Liver (tissue), 3 donors: ENCODE data around the gene ELL.

Experiments used
- EGR1 ChIP-seq, 2 donors: IDR thresholded peaks; 2 replicates each; pipeline ENCODE4 v1.6.1; 2016 to 2018; ENCODE audit warnings: antibody characterized with exemption in 2 of 2, low read depth in 2 of 2
- FOXA1 ChIP-seq: IDR thresholded peaks from 2 replicates; pipeline ENCODE4 v1.6.1; 2016; ENCODE audit warnings: antibody characterized with exemption
- JUND ChIP-seq, 2 donors: IDR thresholded peaks; 2 replicates each; pipeline ENCODE4 v1.6.1; 2016; ENCODE audit warnings: antibody characterized with exemption in 2 of 2
- NR2F2 ChIP-seq: IDR thresholded peaks from 2 replicates; pipeline ENCODE4 v1.6.1; 2016; ENCODE audit warnings: antibody characterized with exemption
- RAD21 ChIP-seq, 2 donors: IDR thresholded peaks; 2 replicates each; pipeline ENCODE4 v1.6.1; 2016; ENCODE audit warnings: antibody characterized with exemption in 2 of 2, mild to moderate bottlenecking in 2 of 2
- TF ChIP-seq, protein P1 (sequence below): fragments of 150-350 bp; IDR thresholded peaks from 2 replicates; pipeline ENCODE4 v1.5.1; 2017; ENCODE audit warnings: improper control_type of control experiment, low read depth, low read length; ENCODE audit not compliant: missing input control
- TF ChIP-seq, protein P2 (sequence below): IDR thresholded peaks from 2 replicates; pipeline ENCODE4 v1.6.1; 2016; ENCODE audit warnings: antibody characterized with exemption, mild to moderate bottlenecking
- TF ChIP-seq, protein P3 (sequence below): IDR thresholded peaks from 2 replicates; pipeline ENCODE4 v1.6.1; 2016; ENCODE audit warnings: antibody characterized with exemption
- donor health status: healthy.
- donor health status: healthy.

DNA sequence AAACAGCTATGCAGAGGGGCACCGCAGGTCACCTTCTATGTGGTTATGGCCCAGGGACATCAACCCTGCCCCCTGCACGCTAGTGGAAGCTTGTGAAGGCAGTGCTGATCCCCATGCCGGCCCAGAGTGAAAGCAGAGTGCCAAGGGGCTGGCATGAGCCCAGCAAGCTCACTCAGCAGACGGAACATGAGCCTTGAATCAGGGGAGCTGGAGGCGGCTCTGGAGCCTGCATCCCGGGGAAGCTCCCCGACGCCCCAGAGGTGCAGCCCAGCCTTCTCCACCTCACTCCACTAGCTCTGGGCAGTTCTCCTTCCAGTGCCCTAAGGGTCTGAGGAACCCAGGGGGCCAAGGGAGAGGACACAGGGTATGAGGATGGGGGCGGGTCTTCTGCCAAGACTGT, 64.9 kb downstream of the ELL start:
- TF ChIP-seq, protein P1, sequence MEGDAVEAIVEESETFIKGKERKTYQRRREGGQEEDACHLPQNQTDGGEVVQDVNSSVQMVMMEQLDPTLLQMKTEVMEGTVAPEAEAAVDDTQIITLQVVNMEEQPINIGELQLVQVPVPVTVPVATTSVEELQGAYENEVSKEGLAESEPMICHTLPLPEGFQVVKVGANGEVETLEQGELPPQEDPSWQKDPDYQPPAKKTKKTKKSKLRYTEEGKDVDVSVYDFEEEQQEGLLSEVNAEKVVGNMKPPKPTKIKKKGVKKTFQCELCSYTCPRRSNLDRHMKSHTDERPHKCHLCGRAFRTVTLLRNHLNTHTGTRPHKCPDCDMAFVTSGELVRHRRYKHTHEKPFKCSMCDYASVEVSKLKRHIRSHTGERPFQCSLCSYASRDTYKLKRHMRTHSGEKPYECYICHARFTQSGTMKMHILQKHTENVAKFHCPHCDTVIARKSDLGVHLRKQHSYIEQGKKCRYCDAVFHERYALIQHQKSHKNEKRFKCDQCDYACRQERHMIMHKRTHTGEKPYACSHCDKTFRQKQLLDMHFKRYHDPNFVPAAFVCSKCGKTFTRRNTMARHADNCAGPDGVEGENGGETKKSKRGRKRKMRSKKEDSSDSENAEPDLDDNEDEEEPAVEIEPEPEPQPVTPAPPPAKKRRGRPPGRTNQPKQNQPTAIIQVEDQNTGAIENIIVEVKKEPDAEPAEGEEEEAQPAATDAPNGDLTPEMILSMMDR: no peak
- TF ChIP-seq RAD21 (IDR thresholded peaks at IDR 0.05) (no peak), JUND (IDR thresholded peaks at IDR 0.05) (no peak), FOXA1 (no peak), EGR1 (IDR thresholded peaks at IDR 0.05; ENCODE audit: low read depth in 2 of 2) (no peak), NR2F2 (no peak)
- TF ChIP-seq, protein P2, sequence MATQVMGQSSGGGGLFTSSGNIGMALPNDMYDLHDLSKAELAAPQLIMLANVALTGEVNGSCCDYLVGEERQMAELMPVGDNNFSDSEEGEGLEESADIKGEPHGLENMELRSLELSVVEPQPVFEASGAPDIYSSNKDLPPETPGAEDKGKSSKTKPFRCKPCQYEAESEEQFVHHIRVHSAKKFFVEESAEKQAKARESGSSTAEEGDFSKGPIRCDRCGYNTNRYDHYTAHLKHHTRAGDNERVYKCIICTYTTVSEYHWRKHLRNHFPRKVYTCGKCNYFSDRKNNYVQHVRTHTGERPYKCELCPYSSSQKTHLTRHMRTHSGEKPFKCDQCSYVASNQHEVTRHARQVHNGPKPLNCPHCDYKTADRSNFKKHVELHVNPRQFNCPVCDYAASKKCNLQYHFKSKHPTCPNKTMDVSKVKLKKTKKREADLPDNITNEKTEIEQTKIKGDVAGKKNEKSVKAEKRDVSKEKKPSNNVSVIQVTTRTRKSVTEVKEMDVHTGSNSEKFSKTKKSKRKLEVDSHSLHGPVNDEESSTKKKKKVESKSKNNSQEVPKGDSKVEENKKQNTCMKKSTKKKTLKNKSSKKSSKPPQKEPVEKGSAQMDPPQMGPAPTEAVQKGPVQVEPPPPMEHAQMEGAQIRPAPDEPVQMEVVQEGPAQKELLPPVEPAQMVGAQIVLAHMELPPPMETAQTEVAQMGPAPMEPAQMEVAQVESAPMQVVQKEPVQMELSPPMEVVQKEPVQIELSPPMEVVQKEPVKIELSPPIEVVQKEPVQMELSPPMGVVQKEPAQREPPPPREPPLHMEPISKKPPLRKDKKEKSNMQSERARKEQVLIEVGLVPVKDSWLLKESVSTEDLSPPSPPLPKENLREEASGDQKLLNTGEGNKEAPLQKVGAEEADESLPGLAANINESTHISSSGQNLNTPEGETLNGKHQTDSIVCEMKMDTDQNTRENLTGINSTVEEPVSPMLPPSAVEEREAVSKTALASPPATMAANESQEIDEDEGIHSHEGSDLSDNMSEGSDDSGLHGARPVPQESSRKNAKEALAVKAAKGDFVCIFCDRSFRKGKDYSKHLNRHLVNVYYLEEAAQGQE: no peak
- TF ChIP-seq, protein P3, sequence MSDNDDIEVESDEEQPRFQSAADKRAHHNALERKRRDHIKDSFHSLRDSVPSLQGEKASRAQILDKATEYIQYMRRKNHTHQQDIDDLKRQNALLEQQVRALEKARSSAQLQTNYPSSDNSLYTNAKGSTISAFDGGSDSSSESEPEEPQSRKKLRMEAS: no peak
